CD14-positive monocyte (primary cell): Measurements from ENCODE around the gene SNAI3. TPM values are rescaled to one million over a fixed set of nuclear protein-coding genes. Genes with fewer than 3 reads are reported as not detected.

Source experiments
- DNase-seq, 3 donors: peaks; one replicate each; pipeline ENCODE4 v3.0.0-alpha.2; 2011 to 2022
- H2AFZ ChIP-seq: 2 replicates; pipeline ENCODE4 v1.6.0; 2012; ENCODE audit warnings: mild to moderate bottlenecking, low read depth, low read length, inconsistent platforms; ENCODE audit not compliant: insufficient read depth, poor library complexity, severe bottlenecking
- H3K27ac ChIP-seq, 2 donors: 1 replicate in 1 of 2; 2 replicates in 1 of 2; pipeline ENCODE4 v1.5.1; 2012 to 2013; ENCODE audit warnings: low read length in 2 of 2, control low read depth in 1 of 2, inconsistent platforms in 1 of 2, low read depth in 1 of 2, mild to moderate bottlenecking in 1 of 2
- H3K27me3 ChIP-seq, 2 donors: one replicate each; pipeline versions ENCODE4 v1.6.0 to v1.6.1; 2011 to 2013; ENCODE audit warnings: low read length in 2 of 2; ENCODE audit not compliant: control insufficient read depth in 2 of 2, insufficient read depth in 2 of 2
- H3K36me3 ChIP-seq, 2 donors: replicated peaks in 1 of 2; 1 replicate in 1 of 2; 2 replicates in 1 of 2; pipeline versions ENCODE4 v1.5.1 to v1.6.1; 2012 to 2013; ENCODE audit warnings: low read length in 2 of 2, control low read depth in 1 of 2, inconsistent platforms in 1 of 2, mild to moderate bottlenecking in 1 of 2; ENCODE audit not compliant: insufficient read depth in 2 of 2, control insufficient read depth in 1 of 2
- H3K4me1 ChIP-seq, 2 donors: 1 replicate in 1 of 2; 2 replicates in 1 of 2; pipeline versions ENCODE4 v1.5.1 to v1.6.1; 2012 to 2013; ENCODE audit warnings: low read length in 2 of 2, control low read depth in 1 of 2, inconsistent platforms in 1 of 2, mild to moderate bottlenecking in 1 of 2, moderate library complexity in 1 of 2; ENCODE audit not compliant: insufficient read depth in 2 of 2, control insufficient read depth in 1 of 2
- H3K4me2 ChIP-seq: replicated peaks from 2 replicates; pipeline ENCODE3; 2012; ENCODE audit warnings: low read length, moderate library complexity, mild to moderate bottlenecking; ENCODE audit not compliant: poor library complexity, severe bottlenecking; ENCODE audit errors: extremely low read depth
- H3K4me3 ChIP-seq, 3 experiments: fragments of 200-600 bp in 1 of 3; sonication (generic) in 1 of 3; replicated peaks in 1 of 3; 1 replicate in 2 of 3; 2 replicates in 1 of 3; pipeline ENCODE4 v1.5.1; 2011 to 2013; ENCODE audit warnings: low read length in 3 of 3, mild to moderate bottlenecking in 3 of 3, control low read depth in 2 of 3, low read depth in 2 of 3, inconsistent platforms in 1 of 3, moderate library complexity in 1 of 3
- H3K79me2 ChIP-seq: 2 replicates; pipeline ENCODE4 v1.6.0; 2012; ENCODE audit warnings: mild to moderate bottlenecking, control low read depth, inconsistent platforms, low read length, moderate library complexity; ENCODE audit not compliant: insufficient read depth
- H3K9ac ChIP-seq: 2 replicates; pipeline ENCODE4 v1.6.0; 2017; ENCODE audit warnings: low read length, mild to moderate bottlenecking; ENCODE audit not compliant: insufficient read depth, poor library complexity, severe bottlenecking
- H3K9me3 ChIP-seq, 2 donors: replicated peaks in 1 of 2; 1 replicate in 1 of 2; 2 replicates in 1 of 2; pipeline versions ENCODE4 v1.5.1 to v1.6.1; 2012 to 2013; ENCODE audit warnings: low read length in 2 of 2, control low read depth in 1 of 2; ENCODE audit not compliant: control insufficient read depth in 1 of 2, insufficient read depth in 1 of 2
- H4K20me1 ChIP-seq: 2 replicates; pipeline ENCODE4 v1.6.0; 2012; ENCODE audit warnings: mild to moderate bottlenecking, low read length, control low read depth, moderate library complexity; ENCODE audit not compliant: insufficient read depth
- H3K27ac Mint-ChIP-seq, 7 donors: one replicate each; pipeline ENCODE4 v1.8.0; 2020; ENCODE audit warnings: mild to moderate bottlenecking in 7 of 7, mixed read lengths in 7 of 7, moderate library complexity in 6 of 7, inconsistent platforms in 2 of 7
- H3K27me3 Mint-ChIP-seq, 3 donors: one replicate each; pipeline ENCODE4 v1.8.0; 2021 to 2022; ENCODE audit warnings: low read depth in 3 of 3, mild to moderate bottlenecking in 3 of 3, mixed read lengths in 3 of 3, moderate library complexity in 3 of 3, inconsistent platforms in 1 of 3
- H3K36me3 Mint-ChIP-seq, 2 donors: one replicate each; pipeline ENCODE4 v1.8.0; 2020; ENCODE audit warnings: mixed read lengths in 2 of 2, inconsistent platforms in 1 of 2, mild to moderate bottlenecking in 1 of 2
- H3K4me1 Mint-ChIP-seq: one replicate; pipeline ENCODE4 v1.8.0; 2020; ENCODE audit warnings: mild to moderate bottlenecking, mixed read lengths
- H3K4me3 Mint-ChIP-seq, 2 donors: one replicate each; pipeline ENCODE4 v1.8.0; 2020; ENCODE audit warnings: mild to moderate bottlenecking in 2 of 2, mixed read lengths in 2 of 2, moderate library complexity in 1 of 2
- H3K9me3 Mint-ChIP-seq, 7 donors: one replicate each; pipeline ENCODE4 v1.8.0; 2020 to 2022; ENCODE audit warnings: mixed read lengths in 7 of 7, mild to moderate bottlenecking in 6 of 7, moderate library complexity in 6 of 7, inconsistent platforms in 2 of 7
- CTCF ChIP-seq: fragments of 200-600 bp; IDR thresholded peaks from one replicate; pipeline ENCODE4 v1.8.0; 2022; ENCODE audit warnings: antibody characterized with exemption, mild to moderate bottlenecking
- WGBS: methylation state at CpG from one replicate; pipeline ENCODE4 v1.1.5; 2013; ENCODE audit warnings: missing lambda C conversion rate; ENCODE audit not compliant: insufficient coverage; 5-methylcytosine and 5-hydroxymethylcytosine counted together
- intact Hi-C, 2 donors: fragments of 100-400 bp; cut with micrococcal nuclease; formaldehyde crosslinking; loops; one replicate each; pipeline versions ENCODE4 v1.15.0 to v1.15.1; 2023
- polyA minus RNA-seq: library from RNA; depleted of rRNA, polyadenylated mRNA; stranded (reverse); fragments of >200 nt; gene quantifications from 2 replicates; pipeline ENCODE4 v1.2.3, GENCODE V29; 2012
- polyA plus RNA-seq, 3 donors: library from polyadenylated mRNA; depleted of rRNA in 1 of 3; unstranded in 2 of 3; stranded (reverse) in 1 of 3; fragments of 300-500 nt in 2 of 3; fragments of >200 nt in 1 of 3; fragmentation: Illumina TruSeq in 2 of 3; gene quantifications; 1 replicate in 2 of 3; 2 replicates in 1 of 3; pipeline ENCODE4 v1.2.3, GENCODE V29; 2012 to 2021
- total RNA-seq, 12 experiments: library from RNA in 1 of 12; stranded (reverse) in 1 of 12; fragments of 120-200 nt in 1 of 12; gene quantifications; one replicate each; pipeline ENCODE4 v1.2.4 and lab custom pipeline; 2013 to 2026; ENCODE audit warnings: mixed read lengths in 6 of 12, inconsistent platforms in 1 of 12

The SNAI3 gene
- total RNA-seq (2013) = 9.3 TPM
- polyA plus RNA-seq (1 to 10 TPM; 4.2 to 6.4 (median 5.3) TPM), polyA minus RNA-seq (8.7 and 12.4 TPM in 2 replicates), total RNA-seq (lab: John Stamatoyannopoulos, UW) (0.75 to 5.7 (median 3.2) reads per million in 11 experiments)

- 10% methylated on average over 59 of the region's 65 CpGs for WGBS
- peak within 1 kb of the TSS; percentile 80 to 86 for H3K4me3 Mint-ChIP-seq
- H3K27ac Mint-ChIP-seq = peak within 1 kb of the TSS; percentile 54 to 83 (median 58)
- DNase-seq = peak; percentile 69 to 78 (median 76)
- H3K9me3 Mint-ChIP-seq = no peaks in the 10 kb centered on the region
- peak within 1 kb of the TSS; percentile 76 for H2AFZ ChIP-seq
- TF ChIP-seq CTCF = no peak
- peaks cover 22% of the 10 kb centered on the region for H3K79me2 ChIP-seq
- peaks cover 59% of the 10 kb centered on the region for H3K4me1 Mint-ChIP-seq
- intact Hi-C loops = loop anchor here (2.0 to 10.0 kb wide), 5 partner anchors 14 to 92 kb away; partner anchors contain the start of genes CYBA (in 2 of the 2) and IL17C (in 1 of the 2)
- H4K20me1 ChIP-seq = peaks cover 4% of the 10 kb centered on the region
- peak within 1 kb of the TSS; percentile 71 to 94 (median 89) for H3K4me3 ChIP-seq
- peaks cover 63 to 69% of the 10 kb centered on the region in 2 donors for H3K4me1 ChIP-seq
- H3K36me3 Mint-ChIP-seq = peaks cover 8 to 9% of the 10 kb centered on the region in 2 donors
- H3K36me3 ChIP-seq = no peaks in the 10 kb centered on the region
- peak within 1 kb of the TSS; percentile 41 to 77 for H3K27ac ChIP-seq
- no peaks in the 10 kb centered on the region for H3K27me3 ChIP-seq
- H3K27me3 Mint-ChIP-seq = peaks cover 13 to 19% (median 15%) of the 10 kb centered on the region in 3 donors
- no peaks in the 10 kb centered on the region for H3K9me3 ChIP-seq
- peak within 1 kb of the TSS; percentile 78 for H3K9ac ChIP-seq
- H3K4me2 ChIP-seq = peak within 1 kb of the TSS; percentile 91
Observed at GRCh38 chr16:88686439-88687253, at the start of gene SNAI3. SNAI3 (minus strand) TSS chr16:88686507; CDS start chr16:88686406, 101 bp downstream.

GRCh38 chr16:88736088-88736487 is 49.8 kb upstream of the SNAI3 start:
- Histone ChIP-seq H3K4me3 (no peak overlapping the region), H3K79me2 (peaks cover 22% of the 10 kb centered on the region), H3K27ac (no peak overlapping the region), H3K36me3 (peaks cover 78 to 94% of the 10 kb centered on the region in 2 donors), H4K20me1 (peaks cover 99% of the 10 kb centered on the region), H3K27me3 (no peaks in the 10 kb centered on the region), H3K4me2 (no peak overlapping the region), H3K9me3 (no peaks in the 10 kb centered on the region), H3K9ac (no peak overlapping the region), H3K4me1 (no peaks in the 10 kb centered on the region), H2AFZ (no peak overlapping the region)
- intact Hi-C loops = loop anchor here (2.0 to 5.0 kb wide), 3 partner anchors 121 to 481 kb away; partner anchors contain the start of genes ZNF778 (in 2 of the 2), GALNS (in 1 of the 2) and TRAPPC2L (in 1 of the 2)
- peaks cover 43 to 75% of the 10 kb centered on the region in 2 donors for H3K36me3 Mint-ChIP-seq
- no peaks in the 10 kb centered on the region for H3K9me3 Mint-ChIP-seq
- no peak overlapping the region for H3K4me3 Mint-ChIP-seq
- no peak for DNase-seq
- H3K27ac Mint-ChIP-seq = no peak overlapping the region
- H3K27me3 Mint-ChIP-seq = no peaks in the 10 kb centered on the region
- no peak for TF ChIP-seq CTCF
- 96% methylated on average over 15 of the region's 21 CpGs for WGBS
- no peaks in the 10 kb centered on the region for H3K4me1 Mint-ChIP-seq
